ENCODE measurements around the gene GDF15. TPM values are rescaled to one million over a fixed set of nuclear protein-coding genes. Genes with fewer than 3 reads are reported as not detected.
"Not testable (repeated sequence)": the region's sequence is repeated elsewhere in the genome, so short reads cannot be mapped to it uniquely, and the experiment has no call there.

GDF15 gene
- total and polyA plus RNA-seq, 9 donors: 0.33 to 1.8 (median 0.72) TPM

GRCh38 chr19:18346091-18346490, 39.9 kb upstream of the GDF15 start:
- Histone ChIP-seq H3K36me3 (ENCODE audit: control insufficient read depth, insufficient read depth, low read length) (peaks cover 12% of the 10 kb centered on the region), H3K4me3 (ENCODE audit: low read length) (no peak overlapping the region), H3K4me1 (ENCODE audit: control insufficient read depth, insufficient read depth, low read length) (peaks cover 7% of the 10 kb centered on the region), H3K27ac (ENCODE audit: low read length) (no peak overlapping the region), H3K27me3 (ENCODE audit: control insufficient read depth, insufficient read depth, low read length) (no peaks in the 10 kb centered on the region), H3K9me3 (replicated peaks; ENCODE audit: control insufficient read depth, low read depth, low read length) (no peaks in the 10 kb centered on the region)
- 52% methylated on average over 4 of the region's 8 CpGs for WGBS (ENCODE audit: insufficient coverage)
- no peak for DNase-seq

GRCh38 chr19:18348171-18348570, 37.8 kb upstream of the GDF15 start:
- Histone ChIP-seq H3K27me3 (ENCODE audit: control insufficient read depth, insufficient read depth, low read length) (no peaks in the 10 kb centered on the region), H3K36me3 (ENCODE audit: control insufficient read depth, insufficient read depth, low read length) (peaks cover 11% of the 10 kb centered on the region)
- WGBS (ENCODE audit: insufficient coverage): 82% methylated on average over 11 of the region's 17 CpGs

GRCh38 chr19:18348818-18349339, 37.1 kb upstream of the GDF15 start:
- not testable (repeated sequence) for H3K4me1 ChIP-seq (ENCODE audit: control insufficient read depth, insufficient read depth, low read length); H3K36me3 ChIP-seq (ENCODE audit: control insufficient read depth, insufficient read depth, low read length); H3K9me3 ChIP-seq (replicated peaks; ENCODE audit: control insufficient read depth, low read depth, low read length); H3K27ac ChIP-seq (ENCODE audit: low read length); DNase-seq; H3K4me3 ChIP-seq (ENCODE audit: low read length); H3K27me3 ChIP-seq (ENCODE audit: control insufficient read depth, insufficient read depth, low read length)
- 100% methylated on average over 1 of the region's 6 CpGs for WGBS (ENCODE audit: insufficient coverage)

More at GRCh38 chr19:18348171-18348570, 37.8 kb upstream of the GDF15 start:
- Histone ChIP-seq H3K27ac (ENCODE audit: low read length) (no peak overlapping the region), H3K4me3 (ENCODE audit: low read length) (no peak overlapping the region), H3K4me1 (ENCODE audit: control insufficient read depth, insufficient read depth, low read length) (no peaks in the 10 kb centered on the region), H3K9me3 (replicated peaks; ENCODE audit: control insufficient read depth, low read depth, low read length) (no peaks in the 10 kb centered on the region)
- no peak for DNase-seq

GRCh38 chr19:18349524-18350128, 36.3 kb upstream of the GDF15 start:
- Histone ChIP-seq H3K36me3 (ENCODE audit: control insufficient read depth, insufficient read depth, low read length) (peaks cover 6% of the 10 kb centered on the region), H3K4me1 (ENCODE audit: control insufficient read depth, insufficient read depth, low read length) (no peaks in the 10 kb centered on the region), H3K9me3 (replicated peaks; ENCODE audit: control insufficient read depth, low read depth, low read length) (no peaks in the 10 kb centered on the region), H3K27me3 (ENCODE audit: control insufficient read depth, insufficient read depth, low read length) (no peaks in the 10 kb centered on the region), H3K27ac (ENCODE audit: low read length) (no peak overlapping the region), H3K4me3 (ENCODE audit: low read length) (no peak overlapping the region)
- 80% methylated on average over 1 of the region's 12 CpGs for WGBS (ENCODE audit: insufficient coverage)
- DNase-seq: no peak

- Histone ChIP-seq H3K27me3 (ENCODE audit: control insufficient read depth, insufficient read depth, low read length) (no peaks in the 10 kb centered on the region), H3K27ac (ENCODE audit: low read length) (no peak overlapping the region), H3K4me1 (ENCODE audit: control insufficient read depth, insufficient read depth, low read length) (no peaks in the 10 kb centered on the region), H3K4me3 (ENCODE audit: low read length) (no peak overlapping the region), H3K36me3 (ENCODE audit: control insufficient read depth, insufficient read depth, low read length) (peaks cover 6% of the 10 kb centered on the region), H3K9me3 (replicated peaks; ENCODE audit: control insufficient read depth, low read depth, low read length) (no peaks in the 10 kb centered on the region)
- DNase-seq: no peak
- WGBS (ENCODE audit: insufficient coverage): 84% methylated on average over 8 of the region's 9 CpGs
These were observed 35.5 kb upstream of the GDF15 start for GRCh38 chr19:18350490-18350889.

GRCh38 chr19:18351544-18351943, 34.4 kb upstream of the GDF15 start:
- no peaks in the 10 kb centered on the region for H3K4me1 ChIP-seq (ENCODE audit: control insufficient read depth, insufficient read depth, low read length)
- no peaks in the 10 kb centered on the region for H3K9me3 ChIP-seq (replicated peaks; ENCODE audit: control insufficient read depth, low read depth, low read length)
- H3K4me3 ChIP-seq (ENCODE audit: low read length): no peak overlapping the region
- H3K27ac ChIP-seq (ENCODE audit: low read length): no peak overlapping the region
- peaks cover 14% of the 10 kb centered on the region for H3K36me3 ChIP-seq (ENCODE audit: control insufficient read depth, insufficient read depth, low read length)
- 93% methylated on average over 2 of the region's 7 CpGs for WGBS (ENCODE audit: insufficient coverage)
- no peaks in the 10 kb centered on the region for H3K27me3 ChIP-seq (ENCODE audit: control insufficient read depth, insufficient read depth, low read length)
- no peak for DNase-seq

- WGBS (ENCODE audit: insufficient coverage): 90% methylated on average over 3 of the region's 8 CpGs
- no peaks in the 10 kb centered on the region for H3K27me3 ChIP-seq (ENCODE audit: control insufficient read depth, insufficient read depth, low read length)
- H3K27ac ChIP-seq (ENCODE audit: low read length): no peak overlapping the region
- H3K4me3 ChIP-seq (ENCODE audit: low read length): no peak overlapping the region
- DNase-seq: no peak
- no peaks in the 10 kb centered on the region for H3K4me1 ChIP-seq (ENCODE audit: control insufficient read depth, insufficient read depth, low read length)
- H3K9me3 ChIP-seq (replicated peaks; ENCODE audit: control insufficient read depth, low read depth, low read length): peaks cover 6% of the 10 kb centered on the region
- H3K36me3 ChIP-seq (ENCODE audit: control insufficient read depth, insufficient read depth, low read length): peaks cover 29% of the 10 kb centered on the region
These were observed 32.5 kb upstream of the GDF15 start for GRCh38 chr19:18353378-18354005.

- H3K27ac ChIP-seq (ENCODE audit: low read length); H3K9me3 ChIP-seq (replicated peaks; ENCODE audit: control insufficient read depth, low read depth, low read length); DNase-seq; H3K4me1 ChIP-seq (ENCODE audit: control insufficient read depth, insufficient read depth, low read length); H3K27me3 ChIP-seq (ENCODE audit: control insufficient read depth, insufficient read depth, low read length); H3K4me3 ChIP-seq (ENCODE audit: low read length): not testable (repeated sequence)
- WGBS (ENCODE audit: insufficient coverage): no CpG with 5 or more reads among the region's 7 CpGs
- H3K36me3 ChIP-seq (ENCODE audit: control insufficient read depth, insufficient read depth, low read length): peaks cover 36% of the 10 kb centered on the region
These were observed 31.2 kb upstream of the GDF15 start for GRCh38 chr19:18354743-18355142.

GRCh38 chr19:18357041-18357440, 28.9 kb upstream of the GDF15 start:
- WGBS (ENCODE audit: insufficient coverage): 67% methylated on average over 1 of the region's 3 CpGs
- Histone ChIP-seq H3K9me3 (replicated peaks; ENCODE audit: control insufficient read depth, low read depth, low read length) (peaks cover 6% of the 10 kb centered on the region), H3K4me3 (ENCODE audit: low read length) (no peak overlapping the region), H3K36me3 (ENCODE audit: control insufficient read depth, insufficient read depth, low read length) (peaks cover 42% of the 10 kb centered on the region), H3K27ac (ENCODE audit: low read length) (no peak overlapping the region), H3K27me3 (ENCODE audit: control insufficient read depth, insufficient read depth, low read length) (no peaks in the 10 kb centered on the region), H3K4me1 (ENCODE audit: control insufficient read depth, insufficient read depth, low read length) (no peaks in the 10 kb centered on the region)
- DNase-seq: no peak

- Histone ChIP-seq H3K4me1 (ENCODE audit: control insufficient read depth, insufficient read depth, low read length) (peaks cover 15% of the 10 kb centered on the region), H3K4me3 (ENCODE audit: low read length) (no peak overlapping the region), H3K36me3 (ENCODE audit: control insufficient read depth, insufficient read depth, low read length) (peaks cover 38% of the 10 kb centered on the region), H3K27me3 (ENCODE audit: control insufficient read depth, insufficient read depth, low read length) (no peaks in the 10 kb centered on the region), H3K27ac (ENCODE audit: low read length) (no peak overlapping the region), H3K9me3 (replicated peaks; ENCODE audit: control insufficient read depth, low read depth, low read length) (peaks cover 6% of the 10 kb centered on the region)
- no peak for DNase-seq
- WGBS (ENCODE audit: insufficient coverage): 82% methylated on average over 2 of the region's 8 CpGs
These were observed 24.3 kb upstream of the GDF15 start for GRCh38 chr19:18361646-18362045.

Data from muscle of leg (tissue), 11 donors.